Suppressor macrophage (primary cell): ENCODE measurements around the gene REP15.
"Not testable (repeated sequence)": the region's sequence is repeated elsewhere in the genome, so short reads cannot be mapped to it uniquely, and the experiment has no call there.

Source experiments
- DNase-seq, 4 experiments: peaks; one replicate each; pipeline ENCODE4 v3.0.0-alpha.2; 2020 to 2022
- total RNA-seq, 17 experiments: gene quantifications; one replicate each; lab custom pipeline; 2026; ENCODE audit warnings: mixed read lengths in 6 of 17, inconsistent platforms in 3 of 17; lab: John Stamatoyannopoulos, UW

Gene REP15
- 0 to 0.51 (median 0.12) reads per million in 17 experiments for total RNA-seq

GRCh38 chr12:27696293-27696652, at the start of gene REP15:
Gene REP15, plus strand, starts transcription at chr12:27696447. Its CDS starts 116 bp downstream, at chr12:27696563.
- no peak for DNase-seq

- DNase-seq, result no peak
Measured at GRCh38 chr12:27650011-27650410, 46.2 kb upstream of the REP15 start.

GRCh38 chr12:27651201-27651600, 45.0 kb upstream of the REP15 start:
- no peak for DNase-seq

GRCh38 chr12:27652174-27652763, 44.0 kb upstream of the REP15 start:
- peak; percentile 72 to 89 (median 74) for DNase-seq

GRCh38 chr12:27653661-27654060, 42.6 kb upstream of the REP15 start:
- peak in 1 of 4 experiments; percentile 14 for DNase-seq

GRCh38 chr12:27655476-27655875, 40.8 kb upstream of the REP15 start:
- DNase-seq, result not testable (repeated sequence)

GRCh38 chr12:27657296-27657695, 39.0 kb upstream of the REP15 start:
- no peak for DNase-seq

- no peak for DNase-seq
Measured at GRCh38 chr12:27665704-27666103, 30.5 kb upstream of the REP15 start.

GRCh38 chr12:27666510-27666909, 29.7 kb upstream of the REP15 start:
- no peak for DNase-seq

- DNase-seq, result peak; percentile 39 to 53 (median 48)
Measured at GRCh38 chr12:27667540-27667939, 28.7 kb upstream of the REP15 start.

- no peak for DNase-seq
Measured at GRCh38 chr12:27672051-27672450, 24.2 kb upstream of the REP15 start.

- no peak for DNase-seq
Measured at GRCh38 chr12:27672643-27673042, 23.6 kb upstream of the REP15 start.

GRCh38 chr12:27673101-27673718, 23.0 kb upstream of the REP15 start:
- DNase-seq, result no peak

- DNase-seq, result no peak
Measured at GRCh38 chr12:27674989-27675388, 21.3 kb upstream of the REP15 start.

GRCh38 chr12:27680619-27681018, 15.6 kb upstream of the REP15 start:
- no peak for DNase-seq

- DNase-seq, result no peak
Measured at GRCh38 chr12:27682534-27682933, 13.7 kb upstream of the REP15 start.

GRCh38 chr12:27685274-27685673, 11.0 kb upstream of the REP15 start:
- DNase-seq, result no peak

- no peak for DNase-seq
Measured at GRCh38 chr12:27686147-27686546, 10.1 kb upstream of the REP15 start.

GRCh38 chr12:27688671-27689070, 7.6 kb upstream of the REP15 start:
- no peak for DNase-seq

GRCh38 chr12:27689558-27690180, 6.6 kb upstream of the REP15 start:
- no peak for DNase-seq

GRCh38 chr12:27693403-27693802, 2.8 kb upstream of the REP15 start:
- DNase-seq, result no peak

GRCh38 chr12:27695556-27696292, 523 bp upstream of the REP15 start:
- DNase-seq, result no peak

GRCh38 chr12:27696864-27697564, 767 bp downstream of the REP15 start:
- DNase-seq, result no peak
